Sigmoid colon (tissue), 7 donors: ENCODE results near the gene PPME1. TPM values are rescaled to one million over a fixed set of nuclear protein-coding genes. Genes with fewer than 3 reads are reported as not detected.

Source experiments
- DNase-seq: peaks from one replicate; pipeline ENCODE4 v3.0.0-alpha.2; 2019
- H3K27ac ChIP-seq, 4 donors: fragments of 200-600 bp; sonication (generic); one replicate each; pipeline ENCODE4 v1.5.1; 2016 to 2019; ENCODE audit warnings: mild to moderate bottlenecking in 1 of 4
- H3K27me3 ChIP-seq, 3 donors: fragments of 200-600 bp; sonication (generic); one replicate each; pipeline ENCODE4 v1.5.1; 2019; ENCODE audit warnings: mild to moderate bottlenecking in 1 of 3
- H3K36me3 ChIP-seq, 4 donors: fragments of 200-600 bp; sonication (generic); one replicate each; pipeline ENCODE4 v1.5.1; 2016 to 2019
- H3K4me1 ChIP-seq, 4 donors: fragments of 200-600 bp; sonication (generic); one replicate each; pipeline ENCODE4 v1.5.1; 2017 to 2019
- H3K4me3 ChIP-seq, 4 donors: fragments of 200-600 bp; sonication (generic); one replicate each; pipeline ENCODE4 v1.5.1; 2017 to 2019; ENCODE audit warnings: mild to moderate bottlenecking in 2 of 4, moderate library complexity in 1 of 4
- H3K9me3 ChIP-seq, 4 donors: fragments of 200-600 bp in 3 of 4; sonication (generic) in 3 of 4; one replicate each; pipeline versions ENCODE4 v1.5.1 to v1.6.1; 2013 to 2019
- EP300 ChIP-seq, 4 donors: sonication (generic); formaldehyde crosslinking; IDR thresholded peaks; one replicate each; pipeline ENCODE4 v1.6.1; 2017; ENCODE audit warnings: antibody characterized with exemption in 4 of 4
- POLR2A ChIP-seq, 2 donors: fragments of 450-650 bp; IDR thresholded peaks; one replicate each; pipeline ENCODE4 v1.6.1; 2016; ENCODE audit warnings: antibody characterized with exemption in 2 of 2, mild to moderate bottlenecking in 2 of 2, moderate library complexity in 2 of 2
- POLR2AphosphoS5 ChIP-seq, 4 donors: sonication (generic); formaldehyde crosslinking; IDR thresholded peaks; one replicate each; pipeline ENCODE4 v1.6.1; 2017; ENCODE audit warnings: antibody characterized with exemption in 4 of 4
- WGBS, 2 donors: extraction: QIAGEN DNeasy Blood & Tissue Kit; methylation state at CpG; one replicate each; pipeline ENCODE4 v1.1.7; 2013; 5-methylcytosine and 5-hydroxymethylcytosine counted together
- intact Hi-C: fragments of 100-400 bp; cut with DNase I; formaldehyde crosslinking; loops from one replicate; pipeline ENCODE4 v1.15.1; 2023
- polyA plus RNA-seq, 3 donors: library from polyadenylated mRNA; stranded (reverse); fragments of 200-250 nt; gene quantifications; one replicate each; pipeline ENCODE4 v1.2.3, GENCODE V29; 2013
- total RNA-seq, 4 donors: library from RNA; depleted of rRNA; stranded (reverse); fragments of >200 nt; gene quantifications; one replicate each; pipeline ENCODE4 v1.1.0, GENCODE V29; 2016
- TF ChIP-seq, protein P1 (sequence below), 4 experiments: fragments of 450-650 bp in 3 of 4; fragments of 200-600 bp in 1 of 4; IDR thresholded peaks; one replicate each; pipeline ENCODE4 v1.5.1; 2016 to 2019; ENCODE audit warnings: antibody characterized with exemption in 4 of 4, mild to moderate bottlenecking in 3 of 4, moderate library complexity in 2 of 4
- donor health status: healthy with polysubstance abuse.
- donor health status: Bipolar disorder and iron deficiency.
- donor health status: healthy.

The PPME1 gene
- total and polyA plus RNA-seq, 7 donors: 10.8 to 22.7 (median 19.3) TPM

DNA sequence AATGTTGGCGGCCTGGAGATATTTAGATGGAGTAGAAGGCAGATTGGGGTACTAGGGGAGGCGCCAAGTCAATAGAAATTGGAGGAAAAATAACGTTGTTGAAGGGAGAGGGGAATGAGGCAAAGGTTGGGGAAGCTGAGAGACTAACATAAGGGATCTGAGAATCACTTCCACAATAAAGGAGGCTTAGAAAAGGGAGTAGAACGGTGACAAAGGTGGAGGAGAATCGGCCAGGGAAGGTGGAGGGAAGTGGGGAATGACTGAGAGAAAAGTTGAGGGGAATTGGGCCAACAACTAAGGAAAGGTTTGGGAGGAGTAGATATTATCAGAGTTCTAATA, 510 bp downstream of the PPME1 start:
- Histone ChIP-seq H3K36me3 (peaks cover 0 to 19% (median 2%) of the 10 kb centered on the region in 4 donors), H3K4me3 (peak overlapping the region; percentile 52 to 80 (median 70)), H3K4me1 (peaks cover 0 to 39% (median 30%) of the 10 kb centered on the region in 4 donors), H3K9me3 (no peaks in the 10 kb centered on the region), H3K27ac (peak overlapping the region; percentile 86 to 94 (median 92)), H3K27me3 (no peaks in the 10 kb centered on the region)
- intact Hi-C loops: loop anchor here (2.0 to 5.0 kb wide), 2 partner anchors 33 to 189 kb away; partner anchors contain the start of gene UCP2
- 1 to 3% methylated on average over 5 of the region's 5 CpGs for WGBS, 2 donors
- TF ChIP-seq POLR2A (IDR thresholded peaks at IDR 0.05) (no peak), POLR2AphosphoS5 (IDR thresholded peaks at IDR 0.05) (no peak), EP300 (IDR thresholded peaks at IDR 0.05) (no peak)
- TF ChIP-seq, protein P1, sequence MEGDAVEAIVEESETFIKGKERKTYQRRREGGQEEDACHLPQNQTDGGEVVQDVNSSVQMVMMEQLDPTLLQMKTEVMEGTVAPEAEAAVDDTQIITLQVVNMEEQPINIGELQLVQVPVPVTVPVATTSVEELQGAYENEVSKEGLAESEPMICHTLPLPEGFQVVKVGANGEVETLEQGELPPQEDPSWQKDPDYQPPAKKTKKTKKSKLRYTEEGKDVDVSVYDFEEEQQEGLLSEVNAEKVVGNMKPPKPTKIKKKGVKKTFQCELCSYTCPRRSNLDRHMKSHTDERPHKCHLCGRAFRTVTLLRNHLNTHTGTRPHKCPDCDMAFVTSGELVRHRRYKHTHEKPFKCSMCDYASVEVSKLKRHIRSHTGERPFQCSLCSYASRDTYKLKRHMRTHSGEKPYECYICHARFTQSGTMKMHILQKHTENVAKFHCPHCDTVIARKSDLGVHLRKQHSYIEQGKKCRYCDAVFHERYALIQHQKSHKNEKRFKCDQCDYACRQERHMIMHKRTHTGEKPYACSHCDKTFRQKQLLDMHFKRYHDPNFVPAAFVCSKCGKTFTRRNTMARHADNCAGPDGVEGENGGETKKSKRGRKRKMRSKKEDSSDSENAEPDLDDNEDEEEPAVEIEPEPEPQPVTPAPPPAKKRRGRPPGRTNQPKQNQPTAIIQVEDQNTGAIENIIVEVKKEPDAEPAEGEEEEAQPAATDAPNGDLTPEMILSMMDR (IDR thresholded peaks at IDR 0.05): no peak
- no peak for DNase-seq

DNA sequence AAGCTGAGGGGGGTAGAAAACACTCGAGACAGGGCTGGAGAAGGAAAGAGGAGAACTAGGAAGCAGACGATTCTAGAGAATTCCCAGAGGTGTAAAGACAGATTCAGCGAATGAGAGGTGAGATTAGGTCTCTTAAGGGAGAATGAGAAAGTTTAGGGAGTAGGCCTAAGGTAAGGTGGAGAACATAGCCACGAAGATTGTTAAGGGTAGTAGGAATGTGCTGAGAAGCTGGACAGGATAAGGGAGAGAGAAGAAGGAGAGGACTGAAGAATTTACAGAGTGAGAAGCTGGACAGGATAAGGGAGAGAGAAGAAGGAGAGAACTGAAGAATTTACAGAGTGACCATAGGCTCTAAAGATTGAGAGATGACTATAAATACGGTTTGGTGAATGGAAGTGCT, 908 bp downstream of the PPME1 start:
- Histone ChIP-seq H3K27me3 (no peaks in the 10 kb centered on the region), H3K4me1 (peaks cover 0 to 39% (median 30%) of the 10 kb centered on the region in 4 donors), H3K27ac (peak overlapping the region; percentile 86 to 94 (median 92)), H3K4me3 (peak overlapping the region; percentile 52 to 80 (median 70)), H3K9me3 (no peaks in the 10 kb centered on the region), H3K36me3 (peaks cover 0 to 15% (median 2%) of the 10 kb centered on the region in 4 donors)
- intact Hi-C loops: loop anchor here (2.0 to 5.0 kb wide), 2 partner anchors 33 to 190 kb away; partner anchors contain the start of gene UCP2
- DNase-seq: no peak
- TF ChIP-seq EP300 (IDR thresholded peaks at IDR 0.05): no peak
- TF ChIP-seq, protein P1 (IDR thresholded peaks at IDR 0.05): no peak
- TF ChIP-seq POLR2A (IDR thresholded peaks at IDR 0.05): no peak
- no peak for TF ChIP-seq POLR2AphosphoS5 (IDR thresholded peaks at IDR 0.05)
- 11 to 31% methylated on average over 5 of the region's 5 CpGs for WGBS, 2 donors

DNA sequence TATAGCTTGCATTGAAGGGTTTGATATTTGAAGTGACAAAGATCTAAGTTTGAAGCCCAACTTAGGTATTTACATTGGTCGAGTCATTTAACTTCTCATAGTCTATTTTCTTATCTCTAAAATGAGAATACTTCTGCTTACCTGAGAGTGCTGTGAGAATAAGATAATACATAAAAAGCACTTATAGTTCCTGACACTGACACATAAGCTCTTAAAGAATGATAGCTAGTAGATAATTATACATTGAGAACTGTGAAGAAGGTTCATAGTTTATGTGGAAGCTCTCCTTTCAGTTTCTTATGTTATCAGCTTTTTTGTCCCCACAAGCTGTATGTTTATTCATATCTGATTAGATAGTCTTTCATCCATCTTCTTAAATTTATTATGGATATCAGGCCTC, 4.8 kb downstream of the PPME1 start:
- no peaks in the 10 kb centered on the region for H3K36me3 ChIP-seq
- no peak overlapping the region for H3K27ac ChIP-seq
- TF ChIP-seq POLR2A (IDR thresholded peaks at IDR 0.05) (no peak), POLR2AphosphoS5 (IDR thresholded peaks at IDR 0.05) (no peak), EP300 (IDR thresholded peaks at IDR 0.05) (no peak)
- TF ChIP-seq, protein P1 (IDR thresholded peaks at IDR 0.05): no peak
- H3K27me3 ChIP-seq: no peaks in the 10 kb centered on the region
- no peaks in the 10 kb centered on the region for H3K9me3 ChIP-seq
- WGBS, 2 donors: 58 to 82% methylated on average over 1 of the region's 1 CpG
- H3K4me3 ChIP-seq: no peak overlapping the region
- intact Hi-C loops: no loop called here
- peaks cover 0 to 34% (median 18%) of the 10 kb centered on the region in 4 donors for H3K4me1 ChIP-seq
- no peak for DNase-seq

DNA sequence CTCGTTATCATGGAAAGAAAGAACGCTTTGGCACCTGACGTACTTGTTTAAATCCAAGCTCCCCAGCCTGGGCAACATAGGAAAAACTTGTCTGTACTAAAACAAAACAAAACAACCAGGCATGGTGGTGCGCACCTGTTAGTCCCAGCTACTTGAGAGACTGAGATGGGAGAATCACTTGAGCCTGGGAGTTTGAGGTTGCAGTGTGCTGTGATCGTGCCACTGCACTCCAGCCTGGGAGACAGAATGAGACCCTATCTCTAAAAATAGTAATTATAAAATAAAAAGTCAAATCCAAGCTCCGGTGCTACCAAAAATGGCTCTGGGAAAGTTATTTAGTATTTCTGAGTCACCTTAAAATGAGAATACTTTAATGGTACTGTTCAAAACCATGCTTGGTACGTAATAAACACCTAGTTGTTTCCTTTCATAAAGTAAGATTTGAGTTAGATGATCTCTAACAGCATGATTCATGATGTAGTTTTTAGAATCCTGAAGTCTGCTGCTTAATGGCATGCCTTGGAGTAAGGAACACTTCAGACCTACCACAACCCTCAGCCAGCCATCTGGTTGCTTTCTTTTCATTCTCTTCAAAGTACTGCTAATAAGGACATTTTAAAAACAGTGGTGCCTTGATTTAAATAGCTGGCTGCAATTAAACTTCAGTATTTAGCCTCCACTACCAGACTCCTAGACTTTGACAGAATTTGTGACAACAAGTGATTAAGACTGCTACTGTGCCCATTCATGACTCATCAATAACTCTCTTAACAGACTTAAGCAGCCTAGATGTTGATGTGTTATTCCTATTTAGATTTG, 8.4 kb downstream of the PPME1 start:
- Histone ChIP-seq H3K9me3 (no peaks in the 10 kb centered on the region), H3K4me3 (no peak overlapping the region), H3K27me3 (no peaks in the 10 kb centered on the region), H3K27ac (no peak overlapping the region), H3K4me1 (peaks cover 0 to 9% (median 3%) of the 10 kb centered on the region in 4 donors), H3K36me3 (no peaks in the 10 kb centered on the region)
- DNase-seq: no peak
- 81 to 83% methylated on average over 7 of the region's 7 CpGs for WGBS, 2 donors
- intact Hi-C loops: no loop called here
- TF ChIP-seq POLR2A (IDR thresholded peaks at IDR 0.05) (no peak), EP300 (IDR thresholded peaks at IDR 0.05) (no peak), POLR2AphosphoS5 (IDR thresholded peaks at IDR 0.05) (no peak)
- TF ChIP-seq, protein P1 (IDR thresholded peaks at IDR 0.05): no peak
